ENCODE measurements around the gene SLIT1.

SLIT1 gene

DNA sequence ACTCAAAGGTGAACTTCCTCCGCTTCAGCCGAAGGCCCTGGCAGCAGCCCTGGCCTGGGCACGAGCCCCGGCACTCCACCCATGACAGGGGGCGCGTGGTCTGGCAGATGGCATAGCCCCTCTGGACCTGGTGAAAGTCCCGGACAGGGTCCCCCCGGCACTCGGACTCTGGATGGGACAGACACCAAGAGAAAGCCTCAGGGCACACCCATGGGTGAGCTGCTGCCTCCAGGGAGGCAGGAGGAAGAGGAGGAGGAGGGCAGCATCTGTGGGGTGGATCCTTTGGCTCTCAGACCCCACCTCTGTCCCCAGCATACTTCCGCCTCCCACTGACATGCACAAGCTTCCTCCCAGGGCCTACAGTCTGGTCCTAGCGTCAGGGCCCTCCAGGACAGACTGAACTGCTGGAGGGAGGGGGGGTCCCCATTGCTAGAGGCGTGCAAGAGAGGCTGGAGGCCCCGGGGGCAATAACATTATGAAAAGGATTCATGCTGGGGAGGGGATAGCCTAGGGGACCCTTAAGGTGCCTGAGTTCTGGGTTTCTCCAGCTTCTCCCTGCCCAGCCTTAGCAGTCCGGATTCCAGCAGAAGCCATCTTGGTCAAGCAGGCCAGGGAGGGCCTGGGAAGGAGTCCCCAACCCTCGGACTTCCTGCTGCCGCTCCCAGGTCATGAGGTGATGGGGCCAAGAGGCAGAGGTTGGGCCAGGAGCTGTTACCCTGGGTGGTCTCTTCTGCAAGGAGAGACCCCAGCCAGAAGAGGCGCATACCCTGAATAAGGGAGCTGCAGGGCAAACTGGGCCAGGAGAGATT lies 184.4 kb downstream of the SLIT1 start:
- DNase-seq (ENCODE audit: low read depth in 2 of 2) = no peak

DNA sequence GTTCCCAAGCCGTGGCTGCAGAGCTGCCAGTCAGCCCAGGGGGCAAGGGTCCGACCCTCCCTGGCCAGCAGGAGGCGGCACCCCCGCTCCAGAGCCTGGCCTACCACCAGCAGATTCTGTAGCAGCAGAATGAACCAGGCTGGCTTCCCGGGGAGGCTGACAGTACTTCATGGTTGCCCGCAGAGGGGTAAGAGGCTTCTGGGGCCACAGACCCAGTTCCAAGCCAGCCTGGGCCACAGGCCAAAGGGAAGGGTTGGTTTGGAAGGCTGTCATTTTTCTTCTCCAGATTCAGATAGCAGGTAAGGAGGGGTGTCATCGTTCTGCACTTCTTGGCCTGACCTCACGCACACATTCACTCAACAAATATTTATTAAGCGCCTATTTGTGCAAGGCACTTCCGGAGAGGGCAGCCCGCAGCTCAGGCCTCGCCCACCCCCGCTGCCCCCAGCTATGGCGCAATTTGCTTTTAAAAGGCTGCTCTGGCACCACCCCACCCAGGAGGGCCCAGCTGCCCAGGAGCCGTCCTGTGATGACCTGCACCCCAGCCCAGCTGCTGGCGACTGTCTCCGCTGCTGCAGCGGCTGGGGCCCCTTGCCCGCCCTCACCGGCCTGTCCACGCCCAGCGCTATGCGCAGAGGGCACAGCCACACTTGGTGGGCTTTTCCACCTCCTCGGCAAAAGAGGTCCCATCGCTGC lies 185.1 kb downstream of the SLIT1 start:
- no peak for DNase-seq (ENCODE audit: low read depth in 2 of 2)

DNA sequence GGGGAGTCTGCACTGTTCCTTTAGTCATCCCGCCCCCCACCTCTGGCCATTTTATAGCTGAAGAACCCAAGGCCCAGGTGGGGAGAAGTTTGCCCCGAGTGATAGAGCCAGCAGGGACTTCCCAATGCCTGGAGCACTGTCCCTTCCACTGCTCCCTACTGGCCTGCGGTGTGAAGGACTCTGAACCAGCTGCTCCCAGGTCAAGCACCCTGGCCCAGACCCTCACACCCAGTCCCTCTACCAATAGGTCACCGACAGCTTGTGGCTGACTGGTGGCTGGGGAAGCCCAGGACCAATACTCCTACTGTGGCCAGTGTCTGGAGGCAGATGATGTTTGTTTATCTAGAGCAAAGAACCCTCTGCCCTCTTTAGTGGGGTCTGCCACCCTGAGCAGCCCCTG lies 185.8 kb downstream of the SLIT1 start:
- no peak for DNase-seq (ENCODE audit: low read depth in 2 of 2)

DNA sequence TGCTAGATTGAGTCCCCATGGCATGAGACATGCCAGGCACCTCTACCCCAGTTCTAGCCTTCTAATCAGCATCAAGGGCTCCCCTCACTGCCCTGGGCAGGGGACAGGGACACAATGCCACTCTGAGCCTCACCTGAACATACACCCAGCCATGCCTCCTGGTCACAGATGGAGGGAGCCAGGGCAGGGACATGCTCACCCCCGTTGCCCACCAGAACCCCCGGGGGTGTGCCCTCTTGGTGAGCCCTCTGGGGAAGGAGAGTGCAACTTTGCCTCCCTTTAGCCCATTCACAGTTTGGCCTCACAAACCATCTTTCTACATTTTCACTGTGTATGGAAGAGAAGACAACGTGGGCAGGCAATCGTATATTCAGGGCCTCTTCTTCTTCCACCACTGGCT lies 186.4 kb downstream of the SLIT1 start:
- DNase-seq (ENCODE audit: low read depth in 2 of 2) = no peak

DNA sequence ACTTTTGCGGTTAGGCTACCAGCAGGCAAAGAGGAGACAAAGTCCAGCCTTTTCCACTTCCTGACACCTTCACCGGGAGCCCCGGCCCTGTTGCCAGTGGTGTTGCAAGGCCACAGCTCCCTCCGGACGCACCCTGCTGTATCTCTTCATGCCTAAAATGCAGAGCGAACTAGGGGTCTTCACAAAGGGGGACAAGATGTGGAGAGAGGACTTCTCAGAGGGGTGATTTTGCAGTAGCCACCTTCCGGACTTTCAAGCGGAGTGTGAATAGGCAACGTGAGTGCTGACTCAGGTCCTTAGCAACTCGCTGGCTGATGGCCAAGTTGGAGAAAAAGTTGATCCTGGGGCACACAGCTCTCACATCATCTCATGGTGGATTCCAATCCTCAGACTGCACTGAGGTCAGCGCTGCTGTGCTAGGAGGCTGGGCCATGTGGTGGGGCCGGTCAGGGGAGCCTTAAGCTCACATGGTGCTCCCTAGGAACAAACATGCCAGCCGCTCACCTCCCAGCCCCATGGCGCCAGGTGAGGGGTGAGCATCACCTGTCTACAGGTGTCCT lies 187.3 kb downstream of the SLIT1 start:
- no peak for DNase-seq (ENCODE audit: low read depth in 2 of 2)

DNA sequence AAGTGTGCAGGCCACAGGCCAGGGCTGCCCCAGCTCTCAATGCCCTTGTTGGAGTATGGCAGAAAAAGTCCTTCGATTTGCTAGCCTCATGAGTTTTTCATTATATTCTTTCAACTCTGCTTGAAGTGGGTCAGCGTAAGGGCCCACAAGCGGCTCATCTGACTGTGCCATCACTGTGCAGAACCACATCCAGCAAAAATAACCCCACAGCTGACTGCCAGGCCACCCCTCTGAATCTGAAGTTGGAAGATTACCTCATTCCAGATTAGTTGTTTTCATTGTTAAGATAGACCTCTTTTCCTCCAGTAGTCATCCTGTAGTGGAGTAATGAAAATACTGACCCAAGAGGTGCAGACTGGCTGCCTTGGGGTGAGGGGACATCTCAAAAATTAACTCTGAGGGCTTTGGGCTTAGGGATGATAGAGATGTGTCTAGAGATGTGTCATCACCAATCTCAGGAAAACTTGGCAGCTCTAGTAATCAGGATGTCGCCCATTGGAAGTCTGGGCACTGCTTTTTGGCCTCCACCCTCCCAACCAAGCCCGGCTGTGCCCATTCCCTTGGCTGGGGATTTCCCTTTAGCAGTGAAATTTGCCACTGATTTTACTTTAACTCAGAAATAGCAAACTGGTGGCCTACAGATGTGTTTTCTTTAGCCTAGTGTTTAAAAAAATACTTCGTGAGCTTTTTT lies 189.3 kb downstream of the SLIT1 start:
- DNase-seq (ENCODE audit: low read depth in 2 of 2) = no peak

DNA sequence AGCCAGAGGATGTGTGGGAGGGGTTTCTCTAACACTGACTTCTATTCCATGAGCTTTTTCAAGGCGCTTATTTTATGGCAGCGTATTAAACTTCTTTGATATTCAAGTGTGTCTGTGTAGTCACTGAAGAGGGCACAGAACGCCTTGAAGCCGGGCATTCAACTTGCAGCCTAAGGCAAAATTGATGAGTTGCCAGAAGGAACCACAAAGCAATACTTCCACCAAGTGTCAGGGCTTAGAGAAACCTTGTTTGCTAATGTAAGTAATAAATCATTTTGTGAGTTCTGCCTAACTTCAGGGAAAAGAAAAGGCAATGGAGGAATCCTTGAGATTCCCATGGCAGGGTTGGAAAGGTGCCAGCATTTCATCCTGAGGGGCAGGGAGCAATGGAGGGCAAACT lies 189.9 kb downstream of the SLIT1 start:
- no peak for DNase-seq (ENCODE audit: low read depth in 2 of 2)

DNA sequence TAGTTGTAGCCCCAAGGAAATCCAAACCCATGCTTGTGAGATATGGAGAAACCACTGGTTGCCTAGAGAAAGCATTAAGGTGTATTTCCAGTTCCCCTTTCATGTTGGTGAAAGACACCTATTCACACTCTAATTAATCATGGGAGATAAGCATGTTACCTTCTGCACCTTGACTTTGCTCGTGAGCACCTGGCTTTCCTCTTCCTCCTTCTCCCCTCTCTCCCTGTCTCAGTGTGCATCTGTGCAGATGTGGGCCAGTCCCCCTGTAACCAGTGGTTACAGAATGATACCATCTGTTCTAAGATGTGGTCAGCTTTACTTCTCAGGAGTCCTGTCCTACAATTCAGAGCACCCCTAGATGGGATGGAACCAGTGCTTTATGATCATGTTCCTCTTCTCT lies 193.0 kb downstream of the SLIT1 start:
- no peak for DNase-seq (ENCODE audit: low read depth in 2 of 2)

DNA sequence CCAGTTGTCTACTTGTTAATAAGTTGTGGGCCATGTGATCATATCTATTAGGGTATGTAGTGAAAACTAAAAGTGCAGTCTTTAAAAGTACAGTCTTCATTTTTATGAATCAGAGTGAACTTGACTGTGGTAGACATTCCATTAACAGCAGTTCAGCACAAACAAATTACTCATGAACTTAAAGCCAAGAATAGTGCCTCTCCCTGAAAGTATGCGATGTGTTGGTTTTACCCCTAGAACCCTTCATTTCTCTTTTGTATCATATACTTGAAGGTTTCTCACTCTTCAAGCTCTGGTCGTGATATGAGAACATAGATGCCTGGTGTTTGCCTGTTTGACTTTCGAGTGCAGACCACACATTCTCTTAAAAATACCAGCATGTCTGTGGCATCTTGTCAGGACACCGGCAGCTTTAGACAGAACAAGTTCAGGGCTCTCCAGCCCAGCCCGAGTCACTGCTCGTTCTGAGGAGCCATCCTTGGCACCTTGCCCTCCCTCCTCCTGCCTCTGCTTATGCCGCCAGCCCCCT lies 194.4 kb downstream of the SLIT1 start:
- DNase-seq (ENCODE audit: low read depth in 2 of 2) = no peak

DNA sequence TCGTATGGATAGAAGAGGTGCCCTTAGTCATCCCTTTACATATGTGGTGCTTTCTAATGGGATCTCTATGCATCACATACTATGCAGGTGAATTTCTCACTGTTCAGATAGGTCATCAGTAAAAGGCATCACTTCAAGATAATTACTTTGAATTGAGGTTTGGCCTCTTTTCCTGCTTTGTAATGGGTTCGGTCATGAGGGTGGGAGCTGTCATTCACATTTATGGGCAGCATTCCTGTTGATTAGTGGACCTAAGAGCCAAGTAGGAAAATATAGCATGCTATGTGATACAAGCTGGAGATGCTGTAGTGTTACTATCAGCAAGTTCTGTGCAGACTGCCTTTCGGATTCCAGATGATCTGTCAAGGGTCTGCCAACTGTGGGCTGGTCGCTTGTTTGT lies 197.3 kb downstream of the SLIT1 start:
- DNase-seq (ENCODE audit: low read depth in 2 of 2) = no peak

DNA sequence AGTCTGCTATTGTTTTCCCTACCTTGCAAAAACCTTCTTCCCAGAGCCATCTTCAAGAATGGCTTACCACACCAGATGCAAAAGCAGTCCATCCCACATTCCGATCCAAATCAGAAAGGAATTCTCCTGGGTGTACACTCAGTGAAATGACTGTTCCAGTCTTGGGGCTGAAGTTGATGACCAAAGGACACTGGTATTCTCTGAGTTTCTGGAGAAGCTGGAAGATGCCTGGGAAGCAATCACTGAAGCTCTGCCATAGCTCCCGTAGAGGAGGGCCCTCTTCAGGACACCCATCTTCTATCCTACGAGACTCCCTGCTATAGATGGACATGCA lies 197.9 kb downstream of the SLIT1 start:
- DNase-seq (ENCODE audit: low read depth in 2 of 2) = no peak

DNA sequence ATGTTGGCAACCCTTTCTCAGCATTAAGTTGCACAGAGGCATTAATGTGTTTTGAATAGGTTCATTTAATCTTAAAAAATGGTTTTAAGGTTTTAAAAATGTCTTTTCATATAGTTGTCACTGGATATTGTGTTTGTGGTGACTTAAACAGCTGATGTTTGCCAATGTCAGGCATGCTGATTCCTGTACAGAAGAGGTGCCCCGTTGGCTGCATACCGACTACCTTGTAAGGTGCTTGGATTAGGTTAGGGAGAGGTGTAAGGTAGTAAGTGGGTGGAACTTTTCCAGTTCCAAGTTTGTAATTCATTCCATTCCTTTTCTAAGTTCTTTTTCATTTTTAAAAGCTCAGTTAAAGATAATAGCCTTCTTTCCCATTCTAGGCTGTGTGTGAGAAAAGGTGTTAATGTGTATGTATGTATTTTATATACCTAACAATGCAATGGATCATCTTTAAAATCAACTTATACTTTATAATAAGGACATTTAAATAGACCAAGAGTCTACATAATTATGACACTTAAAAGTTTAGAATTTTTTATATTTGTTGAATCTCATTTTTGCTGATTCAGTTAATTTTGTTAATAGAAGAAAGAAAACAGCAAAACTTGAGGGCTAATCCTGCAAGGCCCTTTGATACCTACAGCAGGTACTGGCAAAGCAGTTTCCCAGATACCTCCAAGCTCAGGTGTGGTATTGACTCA lies 198.5 kb downstream of the SLIT1 start:
- no peak for DNase-seq (ENCODE audit: low read depth in 2 of 2)

DNA sequence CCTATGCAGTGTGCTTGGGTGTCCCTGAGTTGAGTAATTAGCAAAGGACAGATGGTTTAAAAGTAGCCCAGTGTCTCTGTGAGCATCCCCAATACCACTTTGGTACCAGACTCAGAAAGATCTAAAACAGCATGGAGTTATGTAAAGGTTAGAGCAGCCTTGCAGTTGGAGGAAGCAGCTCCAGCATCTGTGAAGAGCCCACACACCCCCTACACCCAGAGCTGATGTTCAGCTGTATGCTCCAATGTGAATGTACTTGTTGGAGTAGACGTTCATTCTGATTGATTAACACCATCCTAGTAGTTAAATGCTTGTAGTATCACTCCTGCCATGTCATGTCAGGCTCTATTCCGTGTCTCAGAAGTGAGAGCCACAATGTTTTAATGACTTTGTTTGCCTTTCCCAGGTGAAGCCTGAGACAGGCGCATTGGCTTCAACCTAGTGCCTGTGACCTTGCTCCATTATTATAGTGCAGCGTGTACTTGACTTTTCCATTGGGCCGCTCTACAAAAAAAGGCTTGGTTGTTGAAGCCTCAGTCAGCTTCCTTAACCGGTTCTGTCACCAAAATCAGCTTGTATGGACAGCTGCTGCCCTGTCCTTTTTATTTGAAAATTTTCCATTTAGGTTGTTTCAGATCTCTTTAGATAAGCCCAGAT lies 199.4 kb downstream of the SLIT1 start:
- no peak for DNase-seq (ENCODE audit: low read depth in 2 of 2)

DNA sequence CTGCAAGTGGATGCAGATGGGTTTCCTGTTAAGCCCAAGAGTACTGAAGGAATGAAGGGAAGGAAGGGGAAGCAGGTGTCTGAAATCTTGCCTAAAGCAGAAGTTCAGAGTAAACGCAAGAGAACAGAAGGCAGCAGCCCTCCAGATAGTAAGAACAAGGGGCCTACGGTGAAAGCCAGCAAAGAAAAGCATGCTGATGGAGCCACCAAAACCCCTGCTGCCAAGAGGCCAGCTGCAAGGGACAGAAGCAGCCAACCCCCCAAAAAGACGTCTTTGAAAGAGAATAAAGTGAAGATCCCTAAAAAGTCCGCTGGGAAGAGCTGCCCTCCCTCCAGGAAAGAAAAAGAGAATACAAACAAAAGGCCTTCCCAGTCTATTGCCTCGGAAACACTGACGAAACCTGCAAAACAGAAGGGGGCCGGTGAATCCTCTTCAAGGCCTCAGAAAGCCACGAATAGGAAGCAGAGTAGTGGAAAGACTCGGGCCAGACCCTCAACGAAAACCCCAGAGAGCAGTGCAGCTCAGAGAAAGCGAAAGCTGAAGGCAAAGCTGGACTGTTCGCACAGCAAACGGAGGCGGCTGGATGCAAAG lies 201.1 kb downstream of the SLIT1 start:
- DNase-seq (ENCODE audit: low read depth in 2 of 2) = no peak

DNA sequence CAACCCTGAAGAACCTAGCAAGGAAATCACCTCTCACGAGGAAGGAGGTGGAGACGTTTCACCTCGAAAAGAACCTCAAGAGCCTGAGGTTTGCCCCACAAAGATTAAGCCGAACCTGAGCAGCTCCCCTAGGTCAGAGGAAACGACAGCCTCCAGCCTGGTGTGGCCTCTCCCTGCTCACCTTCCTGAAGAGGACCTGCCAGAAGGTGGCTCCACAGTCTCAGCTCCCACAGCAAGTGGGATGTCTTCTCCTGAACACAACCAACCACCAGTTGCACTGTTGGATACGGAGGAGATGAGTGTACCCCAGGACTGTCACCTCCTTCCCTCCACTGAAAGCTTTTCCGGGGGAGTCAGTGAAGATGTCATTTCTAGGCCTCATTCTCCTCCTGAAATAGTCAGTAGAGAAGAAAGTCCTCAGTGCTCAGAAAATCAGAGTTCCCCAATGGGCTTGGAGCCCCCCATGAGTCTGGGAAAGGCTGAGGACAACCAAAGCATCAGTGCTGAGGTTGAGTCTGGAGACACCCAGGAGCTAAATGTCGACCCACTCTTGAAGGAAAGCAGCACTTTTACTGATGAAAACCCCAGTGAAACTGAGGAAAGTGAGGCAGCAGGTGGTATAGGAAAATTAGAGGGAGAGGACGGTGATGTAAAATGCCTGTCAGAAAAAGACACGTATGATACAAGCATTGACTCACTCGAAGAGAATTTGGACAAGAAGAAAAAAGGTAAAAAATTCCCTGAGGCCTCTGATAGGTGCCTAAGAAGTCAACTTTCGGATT lies 203.4 kb downstream of the SLIT1 start:
- DNase-seq (ENCODE audit: low read depth in 2 of 2) = no peak

DNA sequence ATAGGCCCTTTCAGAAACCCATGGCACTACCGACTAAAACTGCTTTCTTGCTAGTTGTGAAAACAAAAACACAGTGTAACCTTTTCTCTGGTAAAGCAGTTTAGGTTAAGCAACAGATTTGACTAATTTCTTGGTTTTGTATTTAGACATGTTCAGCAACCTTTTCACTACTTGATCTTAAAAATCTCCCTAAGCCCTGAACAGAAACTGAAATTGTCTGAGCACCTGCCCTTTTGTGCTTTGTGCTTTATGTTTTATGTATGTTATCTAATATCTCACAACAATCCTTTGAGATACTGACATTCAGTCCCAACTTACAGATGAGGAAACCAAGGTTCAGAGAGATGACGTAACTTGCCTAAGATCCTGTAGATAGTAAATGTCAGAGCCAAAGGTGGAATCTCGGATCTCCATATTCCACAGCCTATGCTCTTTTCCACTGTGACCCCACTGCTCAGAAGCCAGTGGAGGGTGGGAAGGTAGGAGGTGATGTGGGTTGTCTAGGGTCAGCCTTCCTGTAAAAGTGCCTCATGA lies 207.1 kb downstream of the SLIT1 start:
- no peak for DNase-seq (ENCODE audit: low read depth in 2 of 2)

DNA sequence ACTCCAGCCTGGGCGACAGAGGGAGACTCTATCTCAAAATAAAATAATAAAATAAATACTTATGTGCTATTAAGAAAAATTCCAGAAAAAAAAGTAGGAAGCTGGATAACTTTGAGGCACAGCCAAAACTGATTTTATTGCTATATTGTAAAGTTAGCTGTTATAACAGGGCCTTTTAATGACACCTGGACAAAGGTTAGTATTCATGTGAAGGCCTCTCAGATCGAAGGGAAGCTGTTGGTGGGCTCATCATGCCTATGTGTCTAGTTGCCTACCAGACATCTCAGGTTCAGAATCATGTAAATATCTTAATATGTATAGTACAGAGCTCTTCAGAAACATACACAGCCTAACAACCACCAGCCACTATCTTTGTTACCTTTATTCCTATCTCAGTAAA lies 210.6 kb downstream of the SLIT1 start:
- DNase-seq (ENCODE audit: low read depth in 2 of 2) = no peak

DNA sequence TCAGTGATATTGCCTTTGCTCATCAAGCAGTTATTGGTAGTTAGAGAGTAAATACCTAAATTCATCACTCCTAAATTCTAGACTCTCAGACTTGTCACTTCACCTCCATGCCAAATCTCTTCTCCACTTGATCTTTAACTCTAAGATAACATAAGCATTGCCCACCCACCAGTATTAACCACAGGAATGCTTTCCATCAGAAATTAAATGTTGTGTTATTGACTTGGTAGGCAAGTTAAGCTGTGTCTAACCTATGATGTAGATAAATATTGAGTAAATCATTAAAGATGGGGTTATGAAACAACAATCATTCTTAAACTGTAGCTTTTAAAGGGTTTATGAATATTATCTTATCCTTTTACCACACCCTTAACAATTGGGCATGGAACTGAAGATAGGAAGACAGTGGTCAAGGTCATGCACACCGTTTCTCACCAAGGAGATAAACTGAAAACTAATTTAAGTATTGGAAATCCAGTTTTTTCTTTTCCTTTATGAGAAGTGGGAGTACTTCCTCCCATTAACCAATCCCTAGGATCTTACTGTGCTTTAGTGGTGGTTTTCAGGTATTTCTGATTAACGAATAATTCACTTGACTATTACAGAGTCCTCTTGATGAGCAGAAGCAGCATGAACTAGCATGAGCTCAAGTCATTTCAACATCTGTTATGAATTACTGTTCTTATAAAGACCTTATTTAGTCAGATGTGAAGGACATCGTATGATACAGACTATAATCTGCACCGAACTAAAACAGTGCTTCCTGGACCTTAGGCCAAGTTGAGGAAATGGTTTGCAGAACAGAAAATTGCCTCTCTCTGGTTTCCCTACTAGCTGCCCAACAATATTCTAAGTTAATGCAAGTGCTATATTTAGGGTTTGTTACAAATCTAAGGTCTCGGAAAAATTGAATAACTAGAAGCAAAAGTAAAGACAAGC lies 211.7 kb downstream of the SLIT1 start:
- DNase-seq (ENCODE audit: low read depth in 2 of 2) = no peak

DNA sequence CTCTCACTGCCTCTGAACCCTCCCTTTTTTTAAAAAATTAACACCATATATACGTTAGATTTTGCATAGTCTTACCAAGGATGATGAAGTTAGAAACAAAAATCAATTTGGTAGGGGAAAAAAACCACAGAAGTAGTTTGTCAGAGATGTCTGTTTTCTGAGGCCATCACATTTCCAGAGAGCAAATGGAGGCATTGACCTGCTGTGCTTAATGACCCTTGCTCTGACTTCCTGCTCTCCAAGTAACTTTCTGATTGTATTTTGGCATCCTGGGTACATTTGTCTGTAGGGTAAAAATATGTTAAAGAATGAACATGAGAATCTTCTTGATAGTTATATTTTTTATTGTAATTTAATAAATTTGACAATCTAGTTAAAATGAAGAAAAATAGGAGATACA lies 213.5 kb downstream of the SLIT1 start:
- no peak for DNase-seq (ENCODE audit: low read depth in 2 of 2)

Measured in activated CD4-positive, alpha-beta T cell treated with anti-CD3 and anti-CD28 coated beads for 24 hours (primary cell).